Stimulated activated naive CD8-positive, alpha-beta T cell treated with anti-CD3 and anti-CD28 coated beads, Interleukin-15, Interleukin-2, amounts not matched to agents 100 U/mL and 50 U/mL, for 24 hours (primary cell): ENCODE results near the gene NR4A2.

Experiments
- ATAC-seq: fragments of 150-1000 bp; cut with Tn5 transposase; one replicate; pipeline ENCODE4 v1.10.0; 2021
- DNase-seq: peaks from one replicate; pipeline ENCODE4 v3.0.0; 2021

Gene NR4A2

GRCh38 chr2:156332534-156333273 lies at the start of gene NR4A2:
Gene NR4A2 (minus strand): TSS chr2:156332721. CDS start chr2:156330186, 2,535 bp downstream.
- DNase-seq (peak; percentile 92), ATAC-seq (peak; percentile 73)

- DNase-seq = no peak
- ATAC-seq = peak; percentile 69
These were observed 47.7 kb upstream of the NR4A2 start for GRCh38 chr2:156380117-156380645.

GRCh38 chr2:156379714-156380113 lies 47.2 kb upstream of the NR4A2 start:
- no peak for ATAC-seq
- no peak for DNase-seq

- no peak for DNase-seq
- peak; percentile 67 for ATAC-seq
These were observed 46.5 kb upstream of the NR4A2 start for GRCh38 chr2:156379071-156379470.

GRCh38 chr2:156366753-156367152 lies 34.2 kb upstream of the NR4A2 start:
- ATAC-seq (no peak), DNase-seq (no peak)

- ATAC-seq (no peak), DNase-seq (no peak)
These were observed 30.6 kb upstream of the NR4A2 start for GRCh38 chr2:156363141-156363540.

- no peak for DNase-seq
- no peak for ATAC-seq
These were observed 23.7 kb upstream of the NR4A2 start for GRCh38 chr2:156356014-156356754.

- ATAC-seq (no peak), DNase-seq (no peak)
These were observed 20.4 kb upstream of the NR4A2 start for GRCh38 chr2:156352911-156353310.

- DNase-seq (no peak), ATAC-seq (no peak)
These were observed 18.0 kb upstream of the NR4A2 start for GRCh38 chr2:156350374-156351142.

GRCh38 chr2:156349605-156350004 lies 17.1 kb upstream of the NR4A2 start:
- no peak for ATAC-seq
- no peak for DNase-seq

- ATAC-seq (no peak), DNase-seq (no peak)
These were observed 16.6 kb upstream of the NR4A2 start for GRCh38 chr2:156349161-156349560.

GRCh38 chr2:156347431-156347830 lies 14.9 kb upstream of the NR4A2 start:
- ATAC-seq (no peak), DNase-seq (no peak)

GRCh38 chr2:156346731-156347130 lies 14.2 kb upstream of the NR4A2 start:
- ATAC-seq (no peak), DNase-seq (no peak)

- no peak for ATAC-seq
These were observed 13.1 kb upstream of the NR4A2 start for GRCh38 chr2:156345582-156345981.

GRCh38 chr2:156343940-156344301 lies 11.4 kb upstream of the NR4A2 start:
- ATAC-seq (no peak), DNase-seq (no peak)

More at GRCh38 chr2:156345582-156345981, 13.1 kb upstream of the NR4A2 start:
- no peak for DNase-seq

- ATAC-seq (no peak), DNase-seq (no peak)
These were observed 10.8 kb upstream of the NR4A2 start for GRCh38 chr2:156343096-156343939.

GRCh38 chr2:156342254-156343095 lies 10.0 kb upstream of the NR4A2 start:
- peak; percentile 59 for ATAC-seq
- DNase-seq = peak; percentile 93

- DNase-seq (peak; percentile 95), ATAC-seq (peak; percentile 82)
These were observed 9.1 kb upstream of the NR4A2 start for GRCh38 chr2:156341452-156342253.

GRCh38 chr2:156340804-156341451 lies 8.4 kb upstream of the NR4A2 start:
- peak; percentile 51 for DNase-seq
- ATAC-seq = no peak
